ENCODE measurements around the gene PRSS8. TPM values are rescaled to one million over a fixed set of nuclear protein-coding genes. Genes with fewer than 3 reads are reported as not detected.

The PRSS8 gene
- total RNA-seq, 4 donors from 2014 or later, result 0.31 to 2.6 (median 2.6) TPM; not detected in 1

GRCh38 chr16:31086629-31086906 is 49.0 kb downstream of the PRSS8 start:
- TF ChIP-seq, protein P1, sequence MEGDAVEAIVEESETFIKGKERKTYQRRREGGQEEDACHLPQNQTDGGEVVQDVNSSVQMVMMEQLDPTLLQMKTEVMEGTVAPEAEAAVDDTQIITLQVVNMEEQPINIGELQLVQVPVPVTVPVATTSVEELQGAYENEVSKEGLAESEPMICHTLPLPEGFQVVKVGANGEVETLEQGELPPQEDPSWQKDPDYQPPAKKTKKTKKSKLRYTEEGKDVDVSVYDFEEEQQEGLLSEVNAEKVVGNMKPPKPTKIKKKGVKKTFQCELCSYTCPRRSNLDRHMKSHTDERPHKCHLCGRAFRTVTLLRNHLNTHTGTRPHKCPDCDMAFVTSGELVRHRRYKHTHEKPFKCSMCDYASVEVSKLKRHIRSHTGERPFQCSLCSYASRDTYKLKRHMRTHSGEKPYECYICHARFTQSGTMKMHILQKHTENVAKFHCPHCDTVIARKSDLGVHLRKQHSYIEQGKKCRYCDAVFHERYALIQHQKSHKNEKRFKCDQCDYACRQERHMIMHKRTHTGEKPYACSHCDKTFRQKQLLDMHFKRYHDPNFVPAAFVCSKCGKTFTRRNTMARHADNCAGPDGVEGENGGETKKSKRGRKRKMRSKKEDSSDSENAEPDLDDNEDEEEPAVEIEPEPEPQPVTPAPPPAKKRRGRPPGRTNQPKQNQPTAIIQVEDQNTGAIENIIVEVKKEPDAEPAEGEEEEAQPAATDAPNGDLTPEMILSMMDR (IDR thresholded peaks at IDR 0.05), result no peak
- ATAC-seq (ENCODE audit: low FRiP score) (no peak), DNase-seq (ENCODE audit: low spot score) (no peak)

DNA sequence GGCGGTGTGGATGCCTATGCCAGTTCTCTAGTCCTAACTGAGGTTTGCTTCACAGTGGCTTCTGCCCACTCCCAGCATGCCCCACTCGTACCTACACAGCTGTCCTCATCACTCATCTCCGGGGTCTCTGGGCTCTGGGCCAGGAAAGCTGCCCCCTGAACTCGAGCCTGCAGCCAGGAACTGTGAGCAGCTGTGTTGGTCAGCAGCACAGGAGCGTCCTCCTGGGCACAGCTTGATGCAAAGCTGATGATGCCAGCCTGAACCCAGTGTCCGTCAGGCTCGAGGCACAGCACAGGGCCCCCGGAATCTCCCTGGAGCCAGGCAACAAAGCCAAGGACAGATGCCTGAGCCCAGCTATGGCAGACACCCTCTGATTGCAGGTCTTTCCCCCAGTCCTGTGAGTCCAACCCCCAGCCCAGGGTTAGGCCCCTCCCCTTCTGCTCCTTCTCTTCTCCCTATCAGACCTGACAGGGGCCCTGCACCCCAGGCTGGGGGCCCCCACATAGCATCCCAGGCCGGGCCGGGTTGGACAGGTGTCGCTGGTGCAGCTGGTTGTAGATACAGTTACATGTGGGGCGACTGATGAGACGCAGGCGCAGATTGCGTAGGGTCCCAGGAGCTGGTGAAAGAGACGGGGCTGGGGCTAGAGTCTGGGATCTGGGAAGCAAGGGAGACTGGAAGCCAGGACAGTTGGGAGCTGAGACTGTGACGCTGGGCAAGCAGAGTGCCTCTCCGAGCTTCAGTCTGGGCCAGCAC is 49.5 kb downstream of the PRSS8 start:
- TF ChIP-seq, protein P1 (IDR thresholded peaks at IDR 0.05), result no peak
- no peak for DNase-seq (ENCODE audit: low spot score)
- no peak for ATAC-seq (ENCODE audit: low FRiP score)

DNA sequence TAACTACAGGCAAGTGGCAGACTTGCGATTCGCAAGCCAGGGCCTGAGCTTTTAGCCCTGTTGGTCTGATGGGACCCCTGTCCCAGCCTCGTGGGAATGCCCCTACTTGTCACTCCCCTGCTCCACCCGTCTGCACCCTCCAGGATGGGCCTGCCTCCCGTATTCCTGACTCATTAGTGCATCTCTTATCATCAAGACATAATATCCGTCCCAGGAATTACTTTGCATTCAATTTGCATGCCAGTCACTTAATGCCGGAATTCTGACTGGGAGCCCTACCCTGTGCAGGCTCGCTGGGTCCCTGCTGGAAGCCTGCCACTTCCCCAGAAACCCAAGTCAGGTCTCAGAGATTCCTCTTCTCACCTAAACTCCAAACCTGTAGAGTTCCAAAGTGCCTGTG is 50.1 kb downstream of the PRSS8 start:
- TF ChIP-seq, protein P1 (IDR thresholded peaks at IDR 0.05), result no peak
- no peak for DNase-seq (ENCODE audit: low spot score)
- no peak for ATAC-seq (ENCODE audit: low FRiP score)

- ATAC-seq (ENCODE audit: low FRiP score), result no peak
- no peak for DNase-seq (ENCODE audit: low spot score)
- TF ChIP-seq, protein P1 (IDR thresholded peaks at IDR 0.05), result no peak
These were observed 50.8 kb downstream of the PRSS8 start for GRCh38 chr16:31084584-31085302.

- TF ChIP-seq, protein P1 (IDR thresholded peaks at IDR 0.05), result no peak
- DNase-seq (ENCODE audit: low spot score) (no peak), ATAC-seq (ENCODE audit: low FRiP score) (no peak)
These were observed 51.5 kb downstream of the PRSS8 start for GRCh38 chr16:31083981-31084380.

GRCh38 chr16:31083556-31083955 is 52.0 kb downstream of the PRSS8 start:
- TF ChIP-seq, protein P1 (IDR thresholded peaks at IDR 0.05), result no peak
- DNase-seq (ENCODE audit: low spot score) (no peak), ATAC-seq (ENCODE audit: low FRiP score) (no peak)

DNA sequence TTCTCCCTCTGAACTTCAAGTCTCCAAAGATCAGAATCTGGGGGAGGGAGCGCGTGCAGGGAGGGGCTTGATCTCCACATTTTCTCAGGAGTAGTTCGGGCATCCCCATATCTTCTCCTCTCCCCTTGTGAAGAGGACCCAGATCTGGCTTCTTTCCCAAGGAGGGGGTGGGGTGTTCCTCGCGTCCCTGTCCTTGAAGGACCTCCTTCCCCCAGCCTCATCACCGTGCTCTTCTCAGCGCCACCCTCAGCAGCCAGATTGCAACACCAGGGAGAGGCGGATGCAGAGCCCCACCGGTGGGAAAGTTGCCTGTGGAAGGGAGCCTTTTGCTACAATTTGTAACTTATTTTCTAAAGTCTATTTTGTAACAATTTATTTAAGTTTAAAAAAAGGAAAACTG is 52.4 kb downstream of the PRSS8 start:
- TF ChIP-seq, protein P1 (IDR thresholded peaks at IDR 0.05), result no peak
- DNase-seq (ENCODE audit: low spot score), result no peak
- no peak for ATAC-seq (ENCODE audit: low FRiP score)
